Progenitor cell of endocrine pancreas (in vitro differentiated cells): Measurements from ENCODE around the gene FBN1. TPM values are rescaled to one million over a fixed set of nuclear protein-coding genes. Genes with fewer than 3 reads are reported as not detected.
A peak's percentile ranks its signal among the peaks of the same experiment; 100 is the strongest.

ENCODE experiments used
- DNase-seq: peaks from one replicate; pipeline ENCODE4 v3.0.0; 2021; ENCODE audit warnings: low spot score; ENCODE audit not compliant: unreplicated experiment
- H3K27ac Mint-ChIP-seq: 2 replicates; pipeline ENCODE4 v1.8.0; 2021; ENCODE audit warnings: mild to moderate bottlenecking, moderate library complexity, mixed read lengths
- H3K27me3 Mint-ChIP-seq: 2 replicates; pipeline ENCODE4 v1.8.0; 2021; ENCODE audit warnings: mixed read lengths
- H3K36me3 Mint-ChIP-seq: 2 replicates; pipeline ENCODE4 v1.8.0; 2022; ENCODE audit warnings: mixed read lengths; ENCODE audit not compliant: insufficient read depth
- H3K4me1 Mint-ChIP-seq: 2 replicates; pipeline ENCODE4 v1.8.0; 2021; ENCODE audit warnings: low read depth, mixed read lengths
- H3K4me3 Mint-ChIP-seq: 2 replicates; pipeline ENCODE4 v1.8.0; 2021; ENCODE audit warnings: low read depth, mild to moderate bottlenecking, moderate library complexity, mixed read lengths
- H3K9me3 Mint-ChIP-seq: 2 replicates; pipeline ENCODE4 v1.8.0; 2021; ENCODE audit warnings: low read depth, mixed read lengths
- CTCF ChIP-seq: fragments of 200-600 bp; sonication (generic); IDR thresholded peaks from one replicate; pipeline ENCODE4 v1.5.0; 2021; ENCODE audit warnings: antibody characterized with exemption, mild to moderate bottlenecking; ENCODE audit not compliant: unreplicated experiment
- total RNA-seq: library from RNA; stranded (reverse); gene quantifications from 2 replicates; pipeline ENCODE4 v1.2.1, GENCODE V29; 2021

The FBN1 gene
- total RNA-seq, 1 donor from 2014 or later = 3.3 TPM

- peaks cover 24% of the 10 kb centered on the region for H3K9me3 Mint-ChIP-seq
- H3K36me3 Mint-ChIP-seq = peaks cover 3% of the 10 kb centered on the region
- DNase-seq = no peak
- TF ChIP-seq CTCF = no peak
- peaks cover 26% of the 10 kb centered on the region for H3K4me1 Mint-ChIP-seq
- H3K4me3 Mint-ChIP-seq = no peak overlapping the region
- no peak overlapping the region for H3K27ac Mint-ChIP-seq
- no peaks in the 10 kb centered on the region for H3K27me3 Mint-ChIP-seq
These were observed 79.7 kb downstream of the FBN1 start for GRCh38 chr15:48565560-48566482.

- H3K36me3 Mint-ChIP-seq = peaks cover 3% of the 10 kb centered on the region
- peaks cover 19% of the 10 kb centered on the region for H3K9me3 Mint-ChIP-seq
- no peak overlapping the region for H3K27ac Mint-ChIP-seq
- H3K4me3 Mint-ChIP-seq = no peak overlapping the region
- peaks cover 18% of the 10 kb centered on the region for H3K4me1 Mint-ChIP-seq
- TF ChIP-seq CTCF = no peak
- H3K27me3 Mint-ChIP-seq = no peaks in the 10 kb centered on the region
- no peak for DNase-seq
These were observed 80.8 kb downstream of the FBN1 start for GRCh38 chr15:48564690-48565089.

- no peak overlapping the region for H3K4me3 Mint-ChIP-seq
- TF ChIP-seq CTCF = no peak
These were observed 81.6 kb downstream of the FBN1 start for GRCh38 chr15:48563934-48564333.

GRCh38 chr15:48560321-48561051 is 85.0 kb downstream of the FBN1 start:
- no peak for DNase-seq
- no peak for TF ChIP-seq CTCF
- no peak overlapping the region for H3K27ac Mint-ChIP-seq
- peaks cover 18% of the 10 kb centered on the region for H3K4me1 Mint-ChIP-seq
- peaks cover 6% of the 10 kb centered on the region for H3K27me3 Mint-ChIP-seq
- no peaks in the 10 kb centered on the region for H3K36me3 Mint-ChIP-seq
- H3K9me3 Mint-ChIP-seq = no peaks in the 10 kb centered on the region
- H3K4me3 Mint-ChIP-seq = no peak overlapping the region

More at GRCh38 chr15:48563934-48564333, 81.6 kb downstream of the FBN1 start:
- peaks cover 18% of the 10 kb centered on the region for H3K4me1 Mint-ChIP-seq
- H3K27ac Mint-ChIP-seq = peak overlapping the region; percentile 37
- no peak for DNase-seq
- peaks cover 16% of the 10 kb centered on the region for H3K9me3 Mint-ChIP-seq
- no peaks in the 10 kb centered on the region for H3K27me3 Mint-ChIP-seq
- peaks cover 3% of the 10 kb centered on the region for H3K36me3 Mint-ChIP-seq

DNA sequence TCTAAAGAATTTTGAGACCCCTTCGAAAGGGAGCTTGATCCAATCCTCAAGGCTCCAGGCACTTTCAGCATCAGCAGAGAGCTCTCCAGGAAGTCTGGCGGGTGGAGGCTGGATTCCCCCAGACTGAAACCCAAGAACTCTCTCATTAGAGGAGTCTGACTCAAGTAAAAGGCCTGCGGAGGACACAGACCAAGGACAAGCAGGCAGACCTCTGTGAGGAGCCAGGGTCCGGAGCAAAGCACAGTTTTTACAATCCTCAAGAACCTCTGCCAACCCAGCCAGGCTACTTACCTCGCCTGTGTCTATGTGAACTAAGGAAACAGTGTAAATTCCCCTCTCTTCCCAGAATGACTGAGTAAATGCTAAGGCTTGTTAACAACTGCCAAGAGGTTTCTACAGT is 86.2 kb downstream of the FBN1 start:
- H3K9me3 Mint-ChIP-seq = no peaks in the 10 kb centered on the region
- H3K4me3 Mint-ChIP-seq = no peak overlapping the region
- H3K27ac Mint-ChIP-seq = peak overlapping the region; percentile 33
- no peak for DNase-seq
- no peak for TF ChIP-seq CTCF
- H3K36me3 Mint-ChIP-seq = no peaks in the 10 kb centered on the region
- peaks cover 12% of the 10 kb centered on the region for H3K4me1 Mint-ChIP-seq
- peaks cover 6% of the 10 kb centered on the region for H3K27me3 Mint-ChIP-seq
